HCT116 (cell line): ENCODE data around the gene ABCG1.

Source experiments
- CEBPB ChIP-seq: IDR thresholded peaks from 2 replicates; pipeline ENCODE4 v1.6.1; 2012; ENCODE audit warnings: low read depth
- CTCF ChIP-seq, 3 experiments: fragments of 200-600 bp in 1 of 3; sonication (generic) in 1 of 3; IDR thresholded peaks in 2 of 3; conservative IDR thresholded peaks in 1 of 3; 2 replicates each; pipeline ENCODE4 v1.5.1; 2012 to 2017; ENCODE audit warnings: low read depth in 2 of 3, low read length in 2 of 3, antibody characterized with exemption in 1 of 3, borderline replicate concordance in 1 of 3, control low read depth in 1 of 3, mild to moderate bottlenecking in 1 of 3, mixed read lengths in 1 of 3, mixed run types in 1 of 3, moderate library complexity in 1 of 3; ENCODE audit not compliant: insufficient read depth in 1 of 3
- ELF1 ChIP-seq: IDR thresholded peaks from 2 replicates; pipeline ENCODE4 v1.6.1; 2012; ENCODE audit warnings: low read depth, borderline replicate concordance
- EZH2 ChIP-seq: fragments of 200-600 bp; sonication (generic); IDR thresholded peaks from 2 replicates; pipeline ENCODE4 v1.6.1; 2017; ENCODE audit warnings: antibody characterized with exemption, mixed run types
- JUND ChIP-seq: IDR thresholded peaks from 2 replicates; pipeline ENCODE4 v1.6.1; 2012
- POLR2A ChIP-seq: IDR thresholded peaks from 2 replicates; pipeline ENCODE4 v1.7.0; 2011; ENCODE audit warnings: borderline replicate concordance; ENCODE audit not compliant: insufficient read depth, insufficient read length; ENCODE audit errors: extremely low read depth
- POLR2AphosphoS5 ChIP-seq: IDR thresholded peaks from 2 replicates; pipeline ENCODE4 v1.6.1; 2011; ENCODE audit warnings: mild to moderate bottlenecking, low read depth, low read length, moderate library complexity
- SIN3A ChIP-seq: IDR thresholded peaks from 2 replicates; pipeline ENCODE4 v1.6.1; 2012; ENCODE audit warnings: low read depth
- TCF7L2 ChIP-seq: IDR thresholded peaks from 2 replicates; pipeline ENCODE4 v1.7.0; 2011; ENCODE audit warnings: borderline replicate concordance, inconsistent platforms; ENCODE audit not compliant: insufficient read depth, insufficient read length; ENCODE audit errors: extremely low read depth
- YY1 ChIP-seq: IDR thresholded peaks from 2 replicates; pipeline ENCODE4 v1.6.1; 2011; ENCODE audit warnings: low read length, low read depth, moderate library complexity, mild to moderate bottlenecking; ENCODE audit not compliant: insufficient replicate concordance; ENCODE audit errors: extremely low read depth
- ZBTB33 ChIP-seq: IDR thresholded peaks from 2 replicates; pipeline ENCODE4 v1.6.1; 2011; ENCODE audit warnings: mild to moderate bottlenecking, low read length, moderate library complexity; ENCODE audit not compliant: insufficient replicate concordance; ENCODE audit errors: extremely low read depth
- TF ChIP-seq, protein P1 (sequence below): IDR thresholded peaks from 2 replicates; pipeline ENCODE4 v1.6.1; 2012; ENCODE audit warnings: low read depth

DNA sequence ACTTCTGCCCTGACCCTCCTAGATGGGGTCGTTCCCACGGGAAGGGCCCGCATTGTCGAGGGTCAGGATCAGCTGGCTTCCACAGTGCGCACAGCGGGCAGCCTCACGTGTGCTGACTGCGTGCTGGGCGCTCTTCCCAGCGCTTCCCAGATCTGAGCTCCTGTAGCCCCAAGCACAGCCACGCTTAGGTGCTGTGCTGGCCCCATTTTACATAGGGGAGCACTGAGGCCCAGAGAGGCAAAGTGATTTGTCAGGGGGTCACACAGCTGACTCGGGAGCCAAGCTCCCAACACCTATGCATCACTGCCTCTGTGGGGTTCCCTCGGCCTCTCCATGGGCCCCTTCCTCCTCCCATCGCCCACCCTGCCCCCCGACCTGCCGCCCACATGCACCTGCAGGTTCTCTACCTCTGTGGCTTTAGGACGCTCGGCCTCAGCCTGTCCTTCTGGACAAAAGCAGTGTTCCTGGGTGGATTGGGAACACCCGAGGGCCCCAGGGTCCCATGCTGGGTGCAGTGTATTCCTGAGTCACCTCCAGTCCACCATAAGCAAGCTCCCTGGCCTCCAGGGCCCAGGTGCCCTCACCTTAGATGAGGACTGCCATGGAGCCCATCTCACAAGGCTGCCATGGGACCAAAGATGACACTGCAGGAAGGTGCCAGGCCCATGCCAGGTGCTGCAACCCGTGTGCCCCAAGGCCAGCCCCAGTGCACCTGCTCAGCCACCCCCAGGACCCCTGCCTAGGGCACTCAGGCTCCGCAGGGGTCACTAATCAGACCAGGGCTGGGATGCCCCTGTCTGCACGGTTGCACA is 73.0 kb downstream of the ABCG1 start:
- TF ChIP-seq CTCF (IDR thresholded peaks at IDR 0.05 in 2 of 3, conservative IDR thresholded peaks at IDR 0.05 in 1 of 3; ENCODE audit: borderline replicate concordance in 1 of 3, insufficient read depth in 1 of 3, low read depth in 2 of 3, low read length in 2 of 3) (no peak), SIN3A (no peak), POLR2A (no peak), EZH2 (no peak), YY1 (no peak), TCF7L2 (no peak), ELF1 (no peak), POLR2AphosphoS5 (no peak), CEBPB (no peak), JUND (no peak), ZBTB33 (no peak)
- TF ChIP-seq, protein P1, sequence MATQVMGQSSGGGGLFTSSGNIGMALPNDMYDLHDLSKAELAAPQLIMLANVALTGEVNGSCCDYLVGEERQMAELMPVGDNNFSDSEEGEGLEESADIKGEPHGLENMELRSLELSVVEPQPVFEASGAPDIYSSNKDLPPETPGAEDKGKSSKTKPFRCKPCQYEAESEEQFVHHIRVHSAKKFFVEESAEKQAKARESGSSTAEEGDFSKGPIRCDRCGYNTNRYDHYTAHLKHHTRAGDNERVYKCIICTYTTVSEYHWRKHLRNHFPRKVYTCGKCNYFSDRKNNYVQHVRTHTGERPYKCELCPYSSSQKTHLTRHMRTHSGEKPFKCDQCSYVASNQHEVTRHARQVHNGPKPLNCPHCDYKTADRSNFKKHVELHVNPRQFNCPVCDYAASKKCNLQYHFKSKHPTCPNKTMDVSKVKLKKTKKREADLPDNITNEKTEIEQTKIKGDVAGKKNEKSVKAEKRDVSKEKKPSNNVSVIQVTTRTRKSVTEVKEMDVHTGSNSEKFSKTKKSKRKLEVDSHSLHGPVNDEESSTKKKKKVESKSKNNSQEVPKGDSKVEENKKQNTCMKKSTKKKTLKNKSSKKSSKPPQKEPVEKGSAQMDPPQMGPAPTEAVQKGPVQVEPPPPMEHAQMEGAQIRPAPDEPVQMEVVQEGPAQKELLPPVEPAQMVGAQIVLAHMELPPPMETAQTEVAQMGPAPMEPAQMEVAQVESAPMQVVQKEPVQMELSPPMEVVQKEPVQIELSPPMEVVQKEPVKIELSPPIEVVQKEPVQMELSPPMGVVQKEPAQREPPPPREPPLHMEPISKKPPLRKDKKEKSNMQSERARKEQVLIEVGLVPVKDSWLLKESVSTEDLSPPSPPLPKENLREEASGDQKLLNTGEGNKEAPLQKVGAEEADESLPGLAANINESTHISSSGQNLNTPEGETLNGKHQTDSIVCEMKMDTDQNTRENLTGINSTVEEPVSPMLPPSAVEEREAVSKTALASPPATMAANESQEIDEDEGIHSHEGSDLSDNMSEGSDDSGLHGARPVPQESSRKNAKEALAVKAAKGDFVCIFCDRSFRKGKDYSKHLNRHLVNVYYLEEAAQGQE, result no peak
